GM21825 (cell line): ENCODE measurements around the gene LMBRD2.

ENCODE experiments used
- ATAC-seq: cut with Tn5 transposase; IDR thresholded peaks from one replicate; pipeline ENCODE4 v1.9.1; 2021; ENCODE audit warnings: mild to moderate bottlenecking, moderate library complexity; ENCODE audit not compliant: unreplicated experiment

The LMBRD2 gene

DNA sequence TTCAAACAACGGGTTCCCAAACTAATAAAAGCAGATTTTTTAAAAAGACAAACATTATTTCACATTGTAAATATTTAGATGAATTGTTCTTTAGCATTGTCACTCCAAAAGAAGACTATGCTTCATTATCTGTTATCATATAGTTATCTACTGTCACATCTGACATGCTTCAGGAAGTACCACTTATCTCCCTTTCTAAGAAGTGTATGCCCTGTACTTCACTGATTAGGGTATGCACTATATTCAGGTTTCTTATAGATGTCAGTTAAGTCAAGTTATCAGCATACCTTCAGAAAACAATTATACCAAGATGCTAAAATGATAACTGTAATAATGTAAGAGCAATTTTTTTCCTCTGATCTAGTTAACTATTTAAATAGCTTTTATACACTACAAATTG is 40.4 kb downstream of the LMBRD2 start:
- ATAC-seq = no peak

- no peak for ATAC-seq
Measured at GRCh38 chr5:36108758-36109460, 42.8 kb downstream of the LMBRD2 start.

- no peak for ATAC-seq
Measured at GRCh38 chr5:36105819-36106218, 45.9 kb downstream of the LMBRD2 start.

DNA sequence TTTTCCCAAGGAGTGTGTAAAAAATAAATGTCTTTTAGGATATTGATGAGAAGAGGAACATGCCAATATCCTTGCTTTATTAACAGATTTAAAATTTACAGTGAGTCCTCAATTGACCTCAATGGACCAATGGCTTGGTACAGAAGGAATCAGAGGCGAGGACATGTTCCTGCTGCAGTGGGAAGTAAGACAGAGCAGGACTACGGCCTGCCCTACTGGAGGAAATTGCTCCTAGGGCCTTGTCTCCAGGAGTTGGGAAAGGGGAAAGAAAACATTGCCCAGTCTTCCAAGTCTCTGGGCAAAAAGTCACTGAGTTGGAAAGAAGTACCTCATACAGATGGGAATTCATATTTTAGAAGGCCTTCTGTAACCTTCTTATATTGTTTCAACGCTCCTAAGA is 51.9 kb downstream of the LMBRD2 start:
- ATAC-seq = no peak

DNA sequence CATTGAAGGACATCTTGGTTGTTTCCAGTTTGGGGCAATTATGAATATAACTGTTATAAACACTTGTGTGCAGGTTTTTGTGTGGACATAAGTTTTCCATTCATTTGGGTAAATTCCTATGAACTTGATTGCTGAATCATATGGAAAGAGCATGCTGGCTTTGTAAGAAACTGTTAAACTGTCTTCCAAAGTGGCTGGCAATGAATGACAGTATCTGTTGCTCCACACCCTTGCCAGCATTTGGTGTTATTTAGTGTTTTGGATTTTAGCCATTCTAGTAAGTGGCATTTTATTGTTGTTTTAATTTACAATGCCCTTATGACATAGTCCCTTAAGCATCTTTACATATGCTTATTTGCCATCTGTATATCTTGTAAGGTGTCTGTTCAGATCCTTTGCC is 55.2 kb downstream of the LMBRD2 start:
- no peak for ATAC-seq

DNA sequence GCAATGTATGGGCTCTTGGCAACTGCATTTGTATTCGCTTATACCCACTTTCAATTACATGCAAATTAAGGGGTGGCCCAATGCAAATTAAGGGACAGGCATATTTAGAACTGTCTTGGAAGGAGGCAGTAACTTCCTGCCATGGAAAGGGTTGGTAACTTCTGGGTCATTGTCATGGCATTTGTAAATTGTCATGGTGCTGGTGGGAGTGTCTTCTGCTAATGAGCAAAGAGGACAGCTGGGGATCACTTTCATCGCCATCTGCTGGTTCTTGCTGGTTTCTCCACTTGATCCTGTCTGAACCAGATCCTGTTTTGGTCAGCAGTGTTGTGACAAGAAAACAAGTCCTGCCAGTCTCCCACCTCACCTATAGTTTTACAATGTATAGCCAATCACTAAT is 61.7 kb downstream of the LMBRD2 start:
- ATAC-seq = peak; percentile 65

- ATAC-seq = peak; percentile 89
Measured at GRCh38 chr5:36079200-36079781, 72.4 kb downstream of the LMBRD2 start.

DNA sequence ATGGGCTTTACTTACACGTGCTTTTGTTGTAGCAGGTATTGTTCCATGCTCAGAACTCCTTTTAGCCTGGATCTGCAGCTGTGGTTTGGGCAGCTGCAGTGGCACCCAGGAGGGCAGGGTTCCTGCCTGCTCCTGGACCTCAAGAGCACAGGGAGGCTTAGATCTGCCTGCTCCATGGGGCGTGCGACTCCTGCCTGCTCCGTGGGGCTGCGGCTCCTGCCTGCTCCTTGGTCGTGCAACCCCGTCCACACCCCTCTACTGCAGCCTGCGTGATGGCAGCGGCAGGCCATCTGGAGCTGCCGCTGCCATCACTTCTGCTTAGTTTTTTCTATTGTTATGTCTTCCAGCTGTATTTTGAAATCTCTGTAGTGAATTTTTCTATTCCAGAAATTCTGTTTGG is 73.3 kb downstream of the LMBRD2 start:
- no peak for ATAC-seq

- peak; percentile 85 for ATAC-seq
Measured at GRCh38 chr5:36073595-36074216, 78.0 kb downstream of the LMBRD2 start.

DNA sequence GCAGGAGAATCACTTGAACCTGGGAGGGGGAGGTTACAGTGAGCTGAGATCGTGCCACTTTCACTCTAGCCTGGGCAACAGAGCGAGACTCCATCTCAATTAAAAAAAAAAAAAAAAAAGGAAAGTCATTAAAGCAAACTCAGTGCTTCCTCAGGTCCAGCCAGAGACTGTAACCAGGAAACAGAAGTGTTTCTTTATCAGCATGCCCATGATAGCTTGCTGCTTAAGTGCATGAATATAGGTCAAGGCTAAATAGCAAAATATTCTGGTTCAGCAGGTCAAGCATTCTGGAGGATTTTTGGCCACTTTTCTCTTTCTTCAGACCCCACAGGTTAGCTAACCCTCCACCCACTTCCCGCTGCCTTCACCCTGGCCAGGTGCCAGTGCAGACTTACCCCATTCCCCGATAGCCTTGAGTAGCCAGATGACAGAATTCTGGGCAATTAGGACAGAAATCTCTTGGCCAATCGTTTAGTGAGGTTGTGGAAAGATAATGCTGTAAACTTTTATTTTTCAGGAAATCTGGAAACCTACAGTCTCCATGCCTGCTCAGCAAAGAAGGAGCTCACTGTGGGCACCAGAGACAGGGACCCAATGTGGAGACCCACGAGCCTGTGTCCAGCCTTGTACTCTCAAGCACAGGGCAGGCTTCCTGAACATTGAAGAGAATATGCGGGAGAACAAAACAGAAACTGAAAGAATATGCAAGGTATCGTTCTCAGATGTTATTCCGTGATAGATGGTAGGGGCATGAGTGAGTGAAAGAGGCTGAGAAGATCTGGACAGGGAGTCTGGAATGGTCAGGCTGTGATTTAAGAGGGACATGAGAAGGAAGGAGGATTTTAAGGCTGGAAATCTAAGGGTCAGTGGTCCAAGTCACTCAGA is 80.8 kb downstream of the LMBRD2 start:
- ATAC-seq = no peak

GRCh38 chr5:36068751-36069281 is 82.9 kb downstream of the LMBRD2 start:
- no peak for ATAC-seq

GRCh38 chr5:36066540-36067210 is 85.0 kb downstream of the LMBRD2 start, which contains the start of gene UGT3A2:
Gene UGT3A2 (minus strand): TSS chr5:36066882. CDS start chr5:36066789, 93 bp downstream.
- no peak for ATAC-seq

DNA sequence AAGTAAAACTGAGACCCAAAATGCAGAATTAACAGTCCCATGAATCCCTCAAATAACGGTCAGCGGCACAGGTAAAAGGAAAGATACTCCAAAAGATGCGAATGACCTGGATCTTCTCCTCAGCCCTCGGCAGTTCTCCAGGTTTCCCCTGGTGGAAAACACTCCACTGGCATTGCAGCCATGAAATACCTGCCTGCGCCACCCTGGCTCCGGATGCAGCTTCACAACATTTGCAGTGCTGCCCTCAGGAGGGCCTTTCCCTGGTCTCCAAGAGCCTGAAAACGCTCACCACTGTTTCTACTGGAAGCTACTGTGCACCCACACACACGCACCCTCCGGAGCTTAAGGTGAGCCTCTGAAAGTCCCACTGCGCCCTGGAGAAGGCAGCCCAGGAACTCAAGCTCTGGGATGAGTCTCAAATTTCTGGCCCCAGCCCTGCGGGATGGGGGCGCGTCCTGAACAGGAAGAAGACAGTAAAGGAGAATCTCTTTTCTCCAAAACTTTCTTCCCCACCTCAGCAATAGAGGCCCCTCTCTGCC is 85.6 kb downstream of the LMBRD2 start:
- no peak for ATAC-seq

DNA sequence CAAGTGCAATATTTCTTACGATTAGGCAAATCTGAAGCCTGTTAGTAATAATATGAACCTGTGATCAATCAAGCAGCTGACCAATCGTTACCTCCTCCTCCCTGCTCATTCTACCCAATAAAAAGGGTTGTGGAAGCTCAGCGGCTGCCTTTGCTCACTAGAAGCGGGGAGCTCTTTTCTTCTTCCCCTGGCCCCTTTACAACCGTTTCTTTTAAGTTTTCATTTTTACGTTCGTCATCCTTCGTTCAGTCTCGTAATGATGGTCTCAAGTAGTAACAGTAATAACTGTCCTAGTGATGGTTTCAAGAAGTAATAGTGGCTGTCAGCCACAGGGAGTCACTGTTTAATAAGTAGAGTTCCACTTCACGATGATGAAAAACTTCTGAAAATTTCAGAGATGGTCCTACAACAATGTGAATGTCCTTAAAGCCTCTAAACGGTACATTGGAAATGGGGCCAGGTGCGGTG is 91.2 kb downstream of the LMBRD2 start:
- no peak for ATAC-seq

DNA sequence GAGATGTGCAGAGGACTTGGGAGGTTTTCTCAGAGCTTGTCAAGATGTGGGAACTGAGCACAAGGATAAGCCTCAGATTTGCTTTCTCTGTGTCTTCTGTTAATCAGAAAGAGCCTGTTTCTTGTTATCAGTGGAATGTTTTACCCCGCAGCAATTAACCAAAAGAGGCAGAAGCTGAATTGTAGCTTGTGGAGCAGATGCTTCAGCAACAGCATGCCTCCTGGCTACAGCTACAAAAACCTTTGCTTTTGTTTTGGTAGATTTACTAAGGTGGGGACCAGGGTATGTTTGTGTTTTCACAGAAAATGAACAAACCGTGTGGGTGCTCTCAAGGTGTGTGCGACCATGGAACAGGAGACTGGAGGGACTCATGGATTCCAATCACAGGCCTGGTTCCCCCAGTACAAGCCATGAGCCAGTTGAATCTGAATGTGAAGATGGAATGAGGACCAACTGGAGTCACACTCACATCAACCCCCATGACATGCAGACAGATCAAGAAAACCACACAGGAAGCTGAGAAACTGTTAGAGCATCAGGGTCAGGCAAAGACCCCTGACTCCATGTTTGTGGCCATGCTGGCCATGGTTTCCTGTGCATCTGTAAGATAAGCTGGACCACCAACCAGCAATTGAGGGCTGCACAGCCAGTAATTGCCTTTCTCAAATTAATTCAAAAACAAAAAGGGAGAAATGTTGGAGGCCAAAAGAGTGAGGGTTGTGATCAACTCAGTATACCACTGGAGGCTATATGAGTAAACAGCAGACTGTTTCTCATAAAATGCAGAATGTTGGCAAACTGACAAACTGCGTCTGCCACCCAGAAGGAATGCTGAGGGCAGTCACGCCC is 91.9 kb downstream of the LMBRD2 start:
- no peak for ATAC-seq

- ATAC-seq = no peak
Measured at GRCh38 chr5:36058776-36059175, 92.9 kb downstream of the LMBRD2 start.

DNA sequence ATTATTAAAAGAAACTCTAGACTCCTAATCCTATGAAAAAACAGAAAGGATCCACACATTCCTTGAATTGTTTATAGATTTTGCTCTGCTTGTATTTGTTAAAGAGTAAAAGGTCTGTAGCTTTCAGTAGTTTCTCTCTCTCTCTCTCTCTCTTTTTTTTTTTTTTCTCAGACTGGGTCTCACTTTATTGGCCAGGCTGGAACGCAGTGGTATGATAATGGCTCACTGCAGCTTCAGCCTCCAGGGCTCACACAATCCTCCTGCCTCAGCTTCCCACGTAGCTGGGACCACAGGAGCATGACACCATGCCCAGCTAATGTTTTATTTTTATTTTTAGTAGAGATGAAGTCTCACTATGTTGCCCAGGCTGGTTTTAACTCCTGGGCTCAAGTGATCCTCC is 94.3 kb downstream of the LMBRD2 start:
- ATAC-seq = no peak

DNA sequence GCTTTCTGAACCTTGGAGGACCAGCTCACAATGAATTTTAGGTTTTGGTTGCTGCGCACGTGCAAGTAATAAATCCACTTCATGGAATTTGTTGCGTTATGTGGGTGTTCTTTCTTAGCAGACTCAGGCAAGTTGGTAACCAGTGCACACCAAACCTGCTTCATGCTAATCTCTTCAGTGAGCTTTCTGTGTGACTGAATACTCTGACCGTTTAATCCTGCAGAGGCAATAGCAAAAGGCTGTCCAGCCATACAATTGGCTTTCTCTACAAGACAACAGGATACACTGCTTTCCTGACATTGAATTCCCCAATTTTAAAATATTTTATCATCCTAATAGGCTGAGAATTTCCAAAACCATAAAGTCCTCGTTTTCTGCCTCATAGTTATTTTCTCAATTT is 95.3 kb downstream of the LMBRD2 start:
- ATAC-seq = no peak

DNA sequence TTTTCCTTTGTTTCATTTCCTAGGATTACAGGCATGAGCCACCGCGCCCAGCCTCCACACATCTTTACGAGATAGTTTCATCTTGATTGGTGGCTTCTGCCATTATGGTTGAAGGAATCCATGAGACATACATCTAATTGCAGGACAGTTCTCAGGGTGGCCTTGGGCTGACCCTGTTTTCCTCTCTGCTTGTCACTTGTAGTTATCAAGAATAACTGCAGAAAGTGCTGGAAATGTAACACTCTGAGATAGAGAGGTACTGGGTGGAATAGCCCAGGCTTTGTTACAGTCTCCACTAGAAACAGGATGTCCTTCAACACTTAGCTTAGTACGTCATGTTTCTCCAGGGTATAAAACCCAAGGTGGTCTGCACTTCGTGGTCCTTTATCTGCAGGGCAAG is 95.7 kb downstream of the LMBRD2 start:
- no peak for ATAC-seq
